Kidney tubule cell (primary cell): Measurements from ENCODE around the gene SKIC2.
"Not testable (repeated sequence)": the region's sequence is repeated elsewhere in the genome, so short reads cannot be mapped to it uniquely, and the experiment has no call there.

Experiments used
- DNase-seq: peaks from one replicate; pipeline ENCODE4 v3.0.0-alpha.2; 2018; ENCODE audit warnings: low spot score

Gene SKIC2

GRCh38 chr6:32004864-32005537 is 46.0 kb downstream of the SKIC2 start:
- not testable (repeated sequence) for DNase-seq

GRCh38 chr6:32005538-32005880 is 46.5 kb downstream of the SKIC2 start:
- not testable (repeated sequence) for DNase-seq

- DNase-seq: not testable (repeated sequence)
These were observed 47.1 kb downstream of the SKIC2 start for GRCh38 chr6:32005991-32006529.

GRCh38 chr6:32007086-32007485 is 48.1 kb downstream of the SKIC2 start:
- not testable (repeated sequence) for DNase-seq

GRCh38 chr6:32008037-32008436 is 49.1 kb downstream of the SKIC2 start:
- not testable (repeated sequence) for DNase-seq

- DNase-seq: not testable (repeated sequence)
These were observed 49.6 kb downstream of the SKIC2 start for GRCh38 chr6:32008616-32009015.

- not testable (repeated sequence) for DNase-seq
These were observed 50.6 kb downstream of the SKIC2 start for GRCh38 chr6:32009537-32009936.

GRCh38 chr6:32010856-32011530 is 52.0 kb downstream of the SKIC2 start:
- not testable (repeated sequence) for DNase-seq

GRCh38 chr6:32012941-32013617 is 54.1 kb downstream of the SKIC2 start:
- not testable (repeated sequence) for DNase-seq

- not testable (repeated sequence) for DNase-seq
These were observed 54.8 kb downstream of the SKIC2 start for GRCh38 chr6:32013738-32014137.

GRCh38 chr6:32014547-32014946 is 55.6 kb downstream of the SKIC2 start, which contains the start of gene C4B:
Gene C4B (plus strand): TSS chr6:32014795. CDS start chr6:32014846, 51 bp downstream.
- not testable (repeated sequence) for DNase-seq
